PFSK-1 (cell line): ENCODE measurements around the gene ZSCAN5B.

ENCODE experiments used
- POLR2AphosphoS5 ChIP-seq: IDR thresholded peaks from 2 replicates; pipeline ENCODE4 v1.6.1; 2012; ENCODE audit warnings: low read depth, mild to moderate bottlenecking, control low read depth, low read length, moderate library complexity
- REST ChIP-seq, 2 experiments: IDR thresholded peaks; 2 replicates each; pipeline versions ENCODE4 v1.6.1 to v1.8.0; 2011 to 2012; ENCODE audit warnings: low read depth in 2 of 2, low read length in 2 of 2, control low read depth in 1 of 2, inconsistent platforms in 1 of 2, mild to moderate bottlenecking in 1 of 2, moderate library complexity in 1 of 2; ENCODE audit not compliant: insufficient read depth in 1 of 2
- SIN3A ChIP-seq: IDR thresholded peaks from 2 replicates; pipeline ENCODE4 v1.6.1; 2012; ENCODE audit warnings: mild to moderate bottlenecking, low read length, moderate library complexity, borderline replicate concordance; ENCODE audit not compliant: insufficient read depth
- TAF1 ChIP-seq: IDR thresholded peaks from 2 replicates; pipeline ENCODE4 v1.6.1; 2012; ENCODE audit warnings: low read length, control low read depth, borderline replicate concordance; ENCODE audit not compliant: insufficient read depth

- TF ChIP-seq POLR2AphosphoS5 (no peak; the same call in 1 of the 2 replicates), SIN3A (no peak), REST (IDR thresholded peaks at IDR 0.05; ENCODE audit: insufficient read depth in 1 of 2, low read depth in 2 of 2, low read length in 2 of 2) (no peak), TAF1 (no peak)
Measured at GRCh38 chr19:56139847-56140582, 57.6 kb downstream of the ZSCAN5B start.
